ENCODE measurements around the gene LRP2BP.

LRP2BP gene

GRCh38 chr4:185394568-185395237, 1.0 kb downstream of the LRP2BP start:
- no peak overlapping the region for H3K4me3 ChIP-seq (ENCODE audit: extremely low read depth, insufficient read depth, low read length, poor library complexity, severe bottlenecking)
- no peaks in the 10 kb centered on the region for H3K4me1 ChIP-seq (ENCODE audit: control insufficient read depth, insufficient read depth, low read length, poor library complexity, severe bottlenecking)
- H3K36me3 ChIP-seq (ENCODE audit: control insufficient read depth, insufficient read depth, low read length) = no peaks in the 10 kb centered on the region
- H3K27ac ChIP-seq (ENCODE audit: low read depth, low read length, severe bottlenecking) = no peak overlapping the region
- WGBS, 2 experiments (ENCODE audit: insufficient coverage in 2 of 2) = 92% methylated on average over 8 of the region's 12 CpGs
- no peaks in the 10 kb centered on the region for H3K9me3 ChIP-seq (ENCODE audit: control insufficient read depth, low read length)

DNA sequence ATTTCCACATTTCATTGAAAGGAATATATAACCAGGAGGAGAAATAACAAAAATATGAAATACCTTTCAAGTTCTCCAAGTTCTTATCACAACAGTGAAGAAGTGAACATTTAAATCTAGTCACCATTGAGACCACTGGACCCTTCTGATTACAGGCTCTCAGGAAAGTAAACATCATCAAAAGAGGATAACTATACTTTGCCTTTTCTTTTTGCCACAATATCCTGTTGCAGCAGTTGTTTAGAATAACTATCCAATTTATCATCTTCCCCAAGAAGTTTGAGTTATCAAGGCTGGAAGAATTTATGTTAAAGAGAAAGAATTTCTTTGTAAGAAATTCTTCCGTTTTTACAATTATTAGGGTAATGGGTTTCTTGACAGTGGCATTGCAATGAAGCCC, 3.6 kb downstream of the LRP2BP start:
- Histone ChIP-seq H3K27ac (ENCODE audit: low read depth, low read length, severe bottlenecking) (no peak overlapping the region), H3K9me3 (ENCODE audit: control insufficient read depth, low read length) (no peaks in the 10 kb centered on the region), H3K4me1 (ENCODE audit: control insufficient read depth, insufficient read depth, low read length, poor library complexity, severe bottlenecking) (no peaks in the 10 kb centered on the region), H3K4me3 (ENCODE audit: extremely low read depth, insufficient read depth, low read length, poor library complexity, severe bottlenecking) (no peak overlapping the region), H3K36me3 (ENCODE audit: control insufficient read depth, insufficient read depth, low read length) (no peaks in the 10 kb centered on the region)
- WGBS, 2 experiments (ENCODE audit: insufficient coverage in 2 of 2) = no CpG with 5 or more reads among the region's 1 CpG

DNA sequence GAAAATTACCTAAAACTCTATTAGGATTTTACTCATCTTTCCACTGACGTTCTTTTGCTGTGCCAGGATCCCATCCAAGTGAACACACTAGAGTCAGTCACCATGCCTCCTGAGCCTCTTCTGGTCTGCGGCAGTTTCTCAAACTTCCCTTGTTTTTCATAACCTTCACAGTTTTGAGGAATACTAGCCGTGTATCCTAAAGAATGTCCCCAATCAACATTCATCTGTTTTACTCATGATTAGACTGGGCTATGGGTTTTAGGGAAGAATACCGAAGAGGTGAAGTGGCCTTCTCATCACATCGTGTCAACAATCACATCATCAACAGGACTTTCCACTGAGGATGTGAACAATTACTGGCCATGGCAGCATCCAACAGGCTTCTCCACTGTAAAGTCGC, 4.8 kb downstream of the LRP2BP start:
- H3K9me3 ChIP-seq (ENCODE audit: control insufficient read depth, low read length) = no peaks in the 10 kb centered on the region
- H3K4me3 ChIP-seq (ENCODE audit: extremely low read depth, insufficient read depth, low read length, poor library complexity, severe bottlenecking) = no peak overlapping the region
- H3K36me3 ChIP-seq (ENCODE audit: control insufficient read depth, insufficient read depth, low read length) = no peaks in the 10 kb centered on the region
- 88 to 94% methylated on average over 4 to 6 of the region's 6 CpGs for WGBS, 2 experiments (ENCODE audit: insufficient coverage in 2 of 2)
- H3K27ac ChIP-seq (ENCODE audit: low read depth, low read length, severe bottlenecking) = no peak overlapping the region
- no peaks in the 10 kb centered on the region for H3K4me1 ChIP-seq (ENCODE audit: control insufficient read depth, insufficient read depth, low read length, poor library complexity, severe bottlenecking)

DNA sequence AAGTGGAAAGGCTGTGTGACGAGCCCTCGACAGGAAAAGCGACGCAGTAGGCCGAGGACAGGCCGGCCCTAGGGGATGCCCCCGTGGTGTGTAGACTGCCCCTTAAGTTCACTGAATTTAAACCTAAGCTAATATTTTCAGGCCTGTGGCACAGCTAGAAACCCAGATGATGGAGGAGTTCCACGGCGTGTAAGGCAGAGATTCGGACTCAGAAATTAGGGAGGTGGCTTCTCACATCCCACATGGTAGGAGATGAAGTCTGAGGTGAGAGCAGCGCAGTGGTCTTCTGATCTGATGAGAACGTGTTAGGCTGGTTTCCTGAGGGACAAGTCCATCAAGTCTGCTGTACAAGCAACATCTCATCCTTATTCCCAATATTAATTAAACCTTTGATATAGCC, 7.8 kb downstream of the LRP2BP start:
- no peaks in the 10 kb centered on the region for H3K36me3 ChIP-seq (ENCODE audit: control insufficient read depth, insufficient read depth, low read length)
- WGBS, 2 experiments (ENCODE audit: insufficient coverage in 2 of 2) = 93 to 99% methylated on average over 10 to 11 of the region's 12 CpGs
- H3K4me3 ChIP-seq (ENCODE audit: extremely low read depth, insufficient read depth, low read length, poor library complexity, severe bottlenecking) = no peak overlapping the region
- peaks cover 3% of the 10 kb centered on the region for H3K4me1 ChIP-seq (ENCODE audit: control insufficient read depth, insufficient read depth, low read length, poor library complexity, severe bottlenecking)
- H3K27ac ChIP-seq (ENCODE audit: low read depth, low read length, severe bottlenecking) = no peak overlapping the region
- H3K9me3 ChIP-seq (ENCODE audit: control insufficient read depth, low read length) = no peaks in the 10 kb centered on the region

DNA sequence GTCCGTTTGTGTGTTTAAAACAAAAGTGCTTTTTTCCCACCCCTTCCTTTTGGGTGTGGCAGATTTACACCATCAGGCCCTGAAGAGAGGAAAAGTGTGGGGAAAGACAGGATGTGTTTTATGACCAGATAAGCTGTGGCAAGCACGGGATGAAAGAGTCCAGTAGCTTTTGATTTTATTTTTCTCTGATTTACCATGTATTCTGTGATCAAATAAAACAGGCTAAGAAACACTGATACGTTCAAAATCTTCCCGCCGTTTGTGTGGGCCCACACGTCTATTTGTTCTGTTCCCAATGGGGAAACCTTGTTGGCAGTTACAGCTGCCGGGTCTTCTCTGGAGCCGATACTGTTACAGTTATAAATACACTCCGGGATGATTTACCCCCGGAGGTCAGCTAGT, 10.8 kb downstream of the LRP2BP start:
- H3K4me1 ChIP-seq (ENCODE audit: control insufficient read depth, insufficient read depth, low read length, poor library complexity, severe bottlenecking) = peaks cover 3% of the 10 kb centered on the region
- WGBS, 2 experiments (ENCODE audit: insufficient coverage in 2 of 2) = 84 to 90% methylated on average over 4 to 6 of the region's 10 CpGs
- H3K27ac ChIP-seq (ENCODE audit: low read depth, low read length, severe bottlenecking) = peak overlapping the region; percentile 41
- H3K4me3 ChIP-seq (ENCODE audit: extremely low read depth, insufficient read depth, low read length, poor library complexity, severe bottlenecking) = no peak overlapping the region
- no peaks in the 10 kb centered on the region for H3K36me3 ChIP-seq (ENCODE audit: control insufficient read depth, insufficient read depth, low read length)
- no peaks in the 10 kb centered on the region for H3K9me3 ChIP-seq (ENCODE audit: control insufficient read depth, low read length)

GRCh38 chr4:185384061-185384460, 11.7 kb downstream of the LRP2BP start:
- 67 to 86% methylated on average over 1 of the region's 2 CpGs for WGBS, 2 experiments (ENCODE audit: insufficient coverage in 2 of 2)

DNA sequence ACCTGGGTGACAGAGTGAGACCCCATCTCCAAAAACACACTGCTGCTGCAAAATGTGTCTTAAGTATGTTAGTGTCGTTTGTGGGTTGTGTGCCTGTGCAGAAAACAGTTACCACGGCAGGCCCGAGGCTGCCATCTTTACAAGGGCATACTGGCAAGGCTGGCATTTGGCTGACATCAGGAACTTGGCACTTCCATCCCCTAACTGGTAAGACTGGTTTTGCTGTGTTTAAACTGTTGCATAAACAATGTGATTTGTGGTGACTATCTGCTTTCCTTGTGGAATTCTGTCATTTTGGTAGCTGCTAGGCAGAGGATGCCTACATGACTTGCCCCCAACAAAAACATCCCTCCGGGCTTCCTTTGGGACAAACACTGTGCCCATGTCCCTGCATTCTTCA, 12.3 kb downstream of the LRP2BP start:
- Histone ChIP-seq H3K9me3 (ENCODE audit: control insufficient read depth, low read length) (no peaks in the 10 kb centered on the region), H3K36me3 (ENCODE audit: control insufficient read depth, insufficient read depth, low read length) (peaks cover under 1% of the 10 kb centered on the region), H3K27ac (ENCODE audit: low read depth, low read length, severe bottlenecking) (no peak overlapping the region), H3K4me1 (ENCODE audit: control insufficient read depth, insufficient read depth, low read length, poor library complexity, severe bottlenecking) (peaks cover 3% of the 10 kb centered on the region), H3K4me3 (ENCODE audit: extremely low read depth, insufficient read depth, low read length, poor library complexity, severe bottlenecking) (no peak overlapping the region)
- WGBS, 2 experiments (ENCODE audit: insufficient coverage in 2 of 2) = 71 to 86% methylated on average over 3 to 4 of the region's 4 CpGs

More at GRCh38 chr4:185384061-185384460, 11.7 kb downstream of the LRP2BP start:
- Histone ChIP-seq H3K4me1 (ENCODE audit: control insufficient read depth, insufficient read depth, low read length, poor library complexity, severe bottlenecking) (peaks cover 3% of the 10 kb centered on the region), H3K4me3 (ENCODE audit: extremely low read depth, insufficient read depth, low read length, poor library complexity, severe bottlenecking) (no peak overlapping the region), H3K9me3 (ENCODE audit: control insufficient read depth, low read length) (no peaks in the 10 kb centered on the region), H3K27ac (ENCODE audit: low read depth, low read length, severe bottlenecking) (no peak overlapping the region), H3K36me3 (ENCODE audit: control insufficient read depth, insufficient read depth, low read length) (no peaks in the 10 kb centered on the region)

- no peaks in the 10 kb centered on the region for H3K9me3 ChIP-seq (ENCODE audit: control insufficient read depth, low read length)
- peaks cover 5% of the 10 kb centered on the region for H3K36me3 ChIP-seq (ENCODE audit: control insufficient read depth, insufficient read depth, low read length)
These were observed 13.0 kb downstream of the LRP2BP start for GRCh38 chr4:185382754-185383153.

GRCh38 chr4:185381288-185382196, 14.2 kb downstream of the LRP2BP start:
- peaks cover 3% of the 10 kb centered on the region for H3K4me1 ChIP-seq (ENCODE audit: control insufficient read depth, insufficient read depth, low read length, poor library complexity, severe bottlenecking)
- no peak overlapping the region for H3K27ac ChIP-seq (ENCODE audit: low read depth, low read length, severe bottlenecking)
- whole genome bisulfite sequencing, 2 experiments (ENCODE audit: insufficient coverage in 2 of 2) = no CpG with 5 or more reads among the region's 4 CpGs
- no peak overlapping the region for H3K4me3 ChIP-seq (ENCODE audit: extremely low read depth, insufficient read depth, low read length, poor library complexity, severe bottlenecking)
- H3K36me3 ChIP-seq (ENCODE audit: control insufficient read depth, insufficient read depth, low read length) = peaks cover 5% of the 10 kb centered on the region
- no peaks in the 10 kb centered on the region for H3K9me3 ChIP-seq (ENCODE audit: control insufficient read depth, low read length)

More at GRCh38 chr4:185382754-185383153, 13.0 kb downstream of the LRP2BP start:
- Histone ChIP-seq H3K4me3 (ENCODE audit: extremely low read depth, insufficient read depth, low read length, poor library complexity, severe bottlenecking) (no peak overlapping the region), H3K4me1 (ENCODE audit: control insufficient read depth, insufficient read depth, low read length, poor library complexity, severe bottlenecking) (peaks cover 3% of the 10 kb centered on the region), H3K27ac (ENCODE audit: low read depth, low read length, severe bottlenecking) (no peak overlapping the region)

DNA sequence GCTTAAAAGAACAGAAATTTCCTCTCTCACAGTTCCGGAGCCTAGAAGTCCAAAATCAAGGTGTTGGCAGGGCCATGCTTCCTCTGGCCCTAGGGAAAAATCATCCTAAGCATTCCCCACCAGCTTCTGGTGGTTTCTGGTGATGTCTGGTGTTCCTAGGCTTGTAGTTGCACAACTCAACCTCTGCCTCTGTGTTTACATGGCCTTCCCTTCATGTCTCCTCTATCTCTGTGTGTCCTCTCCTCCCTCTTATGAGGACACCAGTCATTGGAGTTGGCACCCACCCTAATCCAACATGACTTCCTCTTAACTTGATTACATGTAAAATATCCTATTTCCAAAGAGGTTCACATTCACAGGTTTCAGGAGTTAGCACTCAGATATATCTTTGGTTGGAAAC, 15.4 kb downstream of the LRP2BP start:
- Histone ChIP-seq H3K36me3 (ENCODE audit: control insufficient read depth, insufficient read depth, low read length) (peaks cover 5% of the 10 kb centered on the region), H3K9me3 (ENCODE audit: control insufficient read depth, low read length) (no peaks in the 10 kb centered on the region), H3K27ac (ENCODE audit: low read depth, low read length, severe bottlenecking) (no peak overlapping the region), H3K4me3 (ENCODE audit: extremely low read depth, insufficient read depth, low read length, poor library complexity, severe bottlenecking) (no peak overlapping the region), H3K4me1 (ENCODE audit: control insufficient read depth, insufficient read depth, low read length, poor library complexity, severe bottlenecking) (no peaks in the 10 kb centered on the region)
- no CpG with 5 or more reads among the region's 1 CpG for WGBS, 2 experiments (ENCODE audit: insufficient coverage in 2 of 2)

All from mesodermal cell (in vitro differentiated cells).